DND-41 (cell line): ENCODE results near the gene TMEM266.

Experiments used
- ATAC-seq: fragments of 200-7000 bp; cut with Tn5 transposase; 3 replicates; pipeline ENCODE4 v1.9.1; 2021; ENCODE audit warnings: low read depth; ENCODE audit not compliant: insufficient read depth
- DNase-seq: peaks from one replicate; pipeline ENCODE4 v3.0.0-alpha.2; 2020
- H2AFZ ChIP-seq: 2 replicates; pipeline ENCODE4 v1.6.0; 2012; ENCODE audit warnings: low read depth, low read length
- H3K27ac ChIP-seq: 2 replicates; pipeline ENCODE4 v1.5.1; 2012; ENCODE audit warnings: low read length, inconsistent platforms
- H3K27me3 ChIP-seq: fragments of 200-600 bp; sonication (generic); 2 replicates; pipeline ENCODE4 v1.6.0; 2012; ENCODE audit warnings: low read length, mild to moderate bottlenecking, inconsistent platforms; ENCODE audit not compliant: insufficient read depth, poor library complexity
- H3K36me3 ChIP-seq: 2 replicates; pipeline ENCODE4 v1.5.1; 2012; ENCODE audit warnings: low read length, inconsistent platforms; ENCODE audit not compliant: insufficient read depth
- H3K4me1 ChIP-seq: 2 replicates; pipeline ENCODE4 v1.5.1; 2012; ENCODE audit warnings: mild to moderate bottlenecking, low read length; ENCODE audit not compliant: insufficient read depth
- H3K4me2 ChIP-seq: 2 replicates; pipeline ENCODE4 v1.6.0; 2012; ENCODE audit warnings: mild to moderate bottlenecking, moderate library complexity, low read length, inconsistent platforms; ENCODE audit not compliant: insufficient read depth
- H3K4me3 ChIP-seq, 2 experiments: fragments of 200-600 bp in 1 of 2; shearing (Covaris generic) in 1 of 2; 2 replicates each; pipeline ENCODE4 v1.5.1; 2012 to 2016; ENCODE audit warnings: inconsistent platforms in 2 of 2, low read length in 2 of 2, mild to moderate bottlenecking in 2 of 2, low read depth in 1 of 2, moderate library complexity in 1 of 2
- H3K79me2 ChIP-seq: 2 replicates; pipeline ENCODE4 v1.6.0; 2012; ENCODE audit warnings: low read length, inconsistent platforms; ENCODE audit not compliant: insufficient read depth
- H3K9ac ChIP-seq: 2 replicates; pipeline ENCODE4 v1.6.0; 2012; ENCODE audit warnings: low read depth, mild to moderate bottlenecking, inconsistent platforms, low read length, moderate library complexity
- H3K9me3 ChIP-seq: 2 replicates; pipeline ENCODE4 v1.5.1; 2012; ENCODE audit warnings: low read length, moderate library complexity, mild to moderate bottlenecking, inconsistent platforms; ENCODE audit not compliant: insufficient read depth, severe bottlenecking
- H4K20me1 ChIP-seq: 2 replicates; pipeline ENCODE4 v1.6.0; 2012; ENCODE audit warnings: low read length; ENCODE audit not compliant: insufficient read depth
- CTCF ChIP-seq: IDR thresholded peaks from 2 replicates; pipeline ENCODE4 v1.5.1; 2012; ENCODE audit warnings: borderline replicate concordance, low read length, moderate library complexity, mild to moderate bottlenecking; ENCODE audit not compliant: poor library complexity, severe bottlenecking; ENCODE audit errors: extremely low read depth
- EZH2 ChIP-seq: IDR thresholded peaks from 3 replicates; pipeline ENCODE4 v1.6.1; 2012; ENCODE audit warnings: borderline replicate concordance, low read depth, mild to moderate bottlenecking, moderate library complexity, low read length, inconsistent platforms; ENCODE audit not compliant: severe bottlenecking

Gene TMEM266

GRCh38 chr15:76222159-76222558, 162.4 kb downstream of the TMEM266 start:
- Histone ChIP-seq H3K36me3 (peaks cover 32% of the 10 kb centered on the region), H3K27me3 (no peaks in the 10 kb centered on the region), H3K4me1 (no peaks in the 10 kb centered on the region), H3K4me3 (no peak overlapping the region), H2AFZ (no peak overlapping the region), H3K4me2 (no peak overlapping the region), H3K79me2 (no peaks in the 10 kb centered on the region), H3K27ac (no peak overlapping the region), H4K20me1 (0 out of 2 replicates have a peak, but pooled peaks cover 1% of the 10 kb centered on the region), H3K9ac (no peak overlapping the region), H3K9me3 (no peaks in the 10 kb centered on the region)
- ATAC-seq (no peak), DNase-seq (no peak)
- TF ChIP-seq EZH2 (no peak), CTCF (no peak)

- no peak for ATAC-seq
- Histone ChIP-seq H4K20me1 (no peaks in the 10 kb centered on the region), H2AFZ (no peak overlapping the region), H3K9ac (no peak overlapping the region), H3K27ac (no peak overlapping the region), H3K36me3 (peaks cover 27% of the 10 kb centered on the region), H3K4me2 (no peak overlapping the region), H3K4me3 (no peak overlapping the region), H3K9me3 (no peaks in the 10 kb centered on the region), H3K27me3 (no peaks in the 10 kb centered on the region), H3K4me1 (no peaks in the 10 kb centered on the region), H3K79me2 (no peaks in the 10 kb centered on the region)
- TF ChIP-seq EZH2 (no peak), CTCF (no peak)
- no peak for DNase-seq
Measured at GRCh38 chr15:76223521-76223920, 163.7 kb downstream of the TMEM266 start.

GRCh38 chr15:76229266-76229665, 169.5 kb downstream of the TMEM266 start:
- no peak for ATAC-seq
- Histone ChIP-seq H3K9me3 (no peaks in the 10 kb centered on the region), H3K36me3 (peaks cover 15% of the 10 kb centered on the region)

More at GRCh38 chr15:76229266-76229665, 169.5 kb downstream of the TMEM266 start:
- H3K4me2 ChIP-seq: no peak overlapping the region
- no peaks in the 10 kb centered on the region for H3K79me2 ChIP-seq
- no peak for TF ChIP-seq CTCF
- TF ChIP-seq EZH2: no peak
- H3K4me3 ChIP-seq: no peak overlapping the region
- H3K27ac ChIP-seq: no peak overlapping the region
- H3K4me1 ChIP-seq: no peaks in the 10 kb centered on the region
- no peak overlapping the region for H3K9ac ChIP-seq
- no peak for DNase-seq
- no peaks in the 10 kb centered on the region for H3K27me3 ChIP-seq
- no peaks in the 10 kb centered on the region for H4K20me1 ChIP-seq
- H2AFZ ChIP-seq: no peak overlapping the region
